NCI-H1694 treated with DMSO at 0.1 percent for 48 hours (cell line): ENCODE data around the gene FLACC1.

Source experiments
- DNase-seq: peaks from one replicate; lab custom pipeline; 2025; lab: John Stamatoyannopoulos, UW

Gene FLACC1

DNA sequence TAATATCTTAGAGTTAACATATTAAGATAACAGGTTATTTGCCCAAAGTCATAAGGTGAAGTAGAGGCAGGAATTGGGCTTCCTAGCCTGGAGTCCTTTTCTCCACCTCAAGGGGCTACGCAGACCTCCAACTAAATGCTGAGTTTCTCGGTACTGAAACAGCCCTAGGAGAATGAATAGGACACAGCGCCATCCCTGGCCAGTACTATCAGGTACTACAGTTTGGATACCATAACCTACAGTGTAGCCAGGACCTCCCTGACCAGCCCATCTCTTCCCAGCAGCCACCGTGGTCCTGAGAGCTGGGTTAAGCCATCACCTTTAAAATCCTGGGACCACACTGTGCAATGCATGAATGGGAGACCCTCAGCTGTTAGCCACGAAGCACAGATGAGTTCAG is 81.2 kb downstream of the FLACC1 start:
- no peak for DNase-seq

DNA sequence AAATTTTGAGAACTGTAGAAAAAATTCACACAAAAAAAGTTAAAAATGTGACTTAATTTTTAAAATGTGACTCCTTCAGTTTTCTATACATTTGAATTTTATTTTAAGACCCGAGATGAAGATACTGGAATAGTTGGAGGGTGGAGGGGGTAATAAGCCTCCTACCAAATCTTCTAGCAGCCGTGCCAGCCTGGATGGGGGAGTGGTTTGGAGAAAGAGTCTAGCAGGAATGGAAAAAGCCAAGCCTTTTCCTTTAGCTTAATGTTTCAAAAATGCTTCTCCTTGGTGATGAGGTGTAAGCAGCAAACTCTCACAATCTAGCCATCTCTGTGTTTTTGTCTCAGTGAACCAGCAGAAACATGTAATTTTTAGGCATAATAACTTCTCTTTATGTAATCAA is 82.1 kb downstream of the FLACC1 start:
- no peak for DNase-seq

DNA sequence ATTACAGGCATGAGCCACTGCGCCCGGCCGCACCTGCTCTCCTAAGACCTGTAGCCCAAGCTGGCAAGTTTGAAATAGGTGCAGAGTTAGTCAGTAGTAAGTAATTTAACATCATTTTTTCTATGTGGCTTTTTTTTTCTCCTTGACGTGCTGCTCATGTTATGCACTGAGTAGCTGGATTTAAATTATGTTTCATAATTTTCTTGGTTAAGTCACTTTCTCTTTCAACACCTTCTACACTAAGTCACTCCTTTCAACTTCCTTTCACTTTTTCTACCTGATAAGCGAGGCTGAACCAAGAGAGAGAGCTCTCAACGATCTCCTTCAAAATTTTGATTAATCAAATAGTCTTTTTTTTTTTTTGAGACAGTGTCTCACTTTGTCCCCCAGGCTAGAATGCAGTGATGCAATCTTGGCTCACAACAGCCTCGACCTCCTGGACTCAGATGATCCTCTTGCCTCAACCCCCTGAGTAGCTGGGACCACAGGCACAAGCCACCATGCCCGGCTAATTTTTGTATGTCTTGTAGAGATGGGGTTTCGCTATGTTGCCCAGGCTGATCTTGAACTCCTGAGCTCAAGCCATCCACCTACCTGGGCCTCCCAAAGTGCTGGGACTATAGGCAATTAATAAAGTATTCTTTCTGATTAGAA is 83.7 kb downstream of the FLACC1 start:
- DNase-seq = no peak

DNA sequence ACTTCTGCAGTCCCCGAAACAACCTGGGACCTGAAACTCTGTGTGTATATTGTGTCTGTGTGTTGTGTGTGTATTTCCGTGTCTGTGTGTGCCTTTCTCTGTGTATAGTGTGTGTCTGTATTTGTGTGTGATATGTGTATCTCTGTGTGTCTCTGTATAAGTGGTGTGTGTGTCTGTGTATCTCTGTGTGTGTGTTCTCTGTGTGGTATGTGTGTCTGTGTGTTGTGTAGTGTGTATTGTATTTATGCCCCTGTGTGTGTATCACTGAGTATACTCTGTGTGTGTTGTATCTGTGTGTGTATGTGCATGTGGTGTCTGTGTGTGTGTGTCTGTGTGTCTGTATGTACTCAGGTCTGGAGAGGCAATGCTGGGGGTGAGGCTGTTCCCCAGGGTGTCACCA is 85.2 kb downstream of the FLACC1 start:
- no peak for DNase-seq

DNA sequence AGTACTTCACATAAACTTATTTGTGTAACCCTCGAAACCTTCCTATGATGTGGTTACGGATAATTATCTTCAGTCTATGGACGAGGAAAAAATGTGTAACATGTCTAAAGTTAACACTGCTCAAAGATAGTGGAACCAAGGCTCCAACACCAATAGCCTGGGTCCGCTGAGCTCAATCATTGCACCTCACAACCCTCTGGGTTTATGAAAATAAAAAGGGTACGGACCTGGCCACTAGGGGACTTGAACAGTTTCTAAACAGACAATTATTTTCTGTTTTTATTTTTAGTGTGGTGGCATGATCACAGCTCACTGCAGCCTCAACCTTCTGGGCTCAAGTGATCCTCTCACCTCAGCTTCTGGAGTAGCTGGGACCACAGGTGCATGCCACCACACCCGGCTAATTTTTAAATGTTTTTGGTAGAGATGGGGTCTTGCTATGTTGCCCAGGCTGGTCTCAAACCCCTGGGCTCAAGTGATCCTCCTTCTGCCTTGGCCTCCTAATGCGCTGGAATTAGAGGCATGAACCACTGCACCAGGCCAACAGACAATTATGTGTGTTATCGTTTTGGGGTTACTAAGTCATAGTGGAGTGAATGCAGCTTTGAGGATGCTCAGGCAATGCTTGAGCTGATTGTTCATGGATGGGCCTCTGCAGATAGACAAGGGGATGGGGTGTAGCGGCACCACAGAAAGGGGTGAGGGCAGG is 86.7 kb downstream of the FLACC1 start:
- DNase-seq = no peak

DNA sequence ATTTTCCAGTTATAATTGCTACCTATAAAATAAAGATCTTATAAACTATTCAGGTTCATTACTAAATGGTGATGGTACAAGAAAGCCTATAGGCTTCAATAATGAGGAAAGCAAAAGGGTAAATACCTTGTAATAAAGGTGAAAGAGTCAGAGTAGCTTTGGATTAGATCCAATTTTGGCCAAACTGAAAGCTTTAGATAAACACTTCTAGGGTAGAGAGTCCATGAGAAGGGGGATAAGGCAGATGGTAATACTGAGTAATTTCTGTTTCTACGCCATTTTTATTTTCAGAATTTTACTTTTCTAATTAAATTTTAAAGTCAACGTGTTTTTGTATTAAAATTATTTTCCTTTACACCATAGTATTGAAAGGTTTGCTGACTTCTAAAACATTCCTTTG is 87.4 kb downstream of the FLACC1 start:
- no peak for DNase-seq

DNA sequence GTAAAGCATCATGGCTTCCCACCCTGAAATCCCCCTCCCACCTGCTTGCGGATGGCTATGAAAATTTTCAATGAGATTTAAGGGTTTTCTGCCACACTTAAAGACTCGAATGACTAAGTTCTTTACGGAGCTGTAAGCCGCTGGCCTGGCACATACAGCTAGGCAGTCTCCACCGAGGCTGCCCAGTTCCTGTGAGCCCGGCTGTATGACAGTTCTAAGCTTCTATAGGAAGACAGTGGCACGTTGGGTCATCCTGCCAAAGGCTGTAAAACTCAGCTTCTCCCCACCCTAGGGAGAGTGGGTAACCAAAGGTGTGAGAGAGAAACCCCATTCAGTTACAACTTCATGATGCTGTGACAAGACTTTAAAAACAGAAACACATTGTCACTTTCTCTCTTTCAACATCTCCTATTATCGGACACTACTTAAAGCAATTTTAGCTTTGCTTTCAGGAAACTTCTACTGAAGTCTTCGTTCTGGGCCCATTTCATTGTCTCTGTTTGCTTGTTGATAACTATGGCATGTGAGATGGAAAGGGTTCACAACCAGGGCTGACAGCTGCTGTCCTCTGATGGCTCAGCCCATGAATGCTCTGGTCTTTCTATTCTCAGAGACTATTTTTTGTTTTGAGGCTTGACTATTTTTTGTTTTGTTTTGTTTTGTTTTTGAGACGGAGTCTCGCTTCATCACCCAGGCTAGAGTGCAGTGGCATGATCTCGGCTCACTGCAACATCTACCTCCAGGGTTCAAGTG is 89.7 kb downstream of the FLACC1 start:
- no peak for DNase-seq

DNA sequence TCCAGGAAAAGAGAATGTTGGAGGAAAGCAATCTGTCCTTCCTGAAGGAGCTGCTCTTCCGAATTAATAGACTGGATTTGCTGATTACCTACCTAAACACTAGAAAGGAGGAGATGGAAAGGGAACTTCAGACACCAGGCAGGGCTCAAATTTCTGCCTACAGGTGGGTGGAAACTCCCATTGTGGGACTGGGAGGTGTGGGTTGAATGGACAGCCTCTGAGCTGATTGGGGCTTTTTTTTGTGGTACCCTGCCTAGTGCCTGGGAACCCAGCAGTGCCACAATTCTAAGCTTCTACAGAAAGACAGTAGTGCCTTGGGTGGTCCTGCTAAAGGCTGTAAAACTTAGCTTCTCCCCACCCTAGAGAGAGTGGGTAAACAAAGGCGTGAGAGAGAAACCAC is 90.5 kb downstream of the FLACC1 start:
- no peak for DNase-seq

DNA sequence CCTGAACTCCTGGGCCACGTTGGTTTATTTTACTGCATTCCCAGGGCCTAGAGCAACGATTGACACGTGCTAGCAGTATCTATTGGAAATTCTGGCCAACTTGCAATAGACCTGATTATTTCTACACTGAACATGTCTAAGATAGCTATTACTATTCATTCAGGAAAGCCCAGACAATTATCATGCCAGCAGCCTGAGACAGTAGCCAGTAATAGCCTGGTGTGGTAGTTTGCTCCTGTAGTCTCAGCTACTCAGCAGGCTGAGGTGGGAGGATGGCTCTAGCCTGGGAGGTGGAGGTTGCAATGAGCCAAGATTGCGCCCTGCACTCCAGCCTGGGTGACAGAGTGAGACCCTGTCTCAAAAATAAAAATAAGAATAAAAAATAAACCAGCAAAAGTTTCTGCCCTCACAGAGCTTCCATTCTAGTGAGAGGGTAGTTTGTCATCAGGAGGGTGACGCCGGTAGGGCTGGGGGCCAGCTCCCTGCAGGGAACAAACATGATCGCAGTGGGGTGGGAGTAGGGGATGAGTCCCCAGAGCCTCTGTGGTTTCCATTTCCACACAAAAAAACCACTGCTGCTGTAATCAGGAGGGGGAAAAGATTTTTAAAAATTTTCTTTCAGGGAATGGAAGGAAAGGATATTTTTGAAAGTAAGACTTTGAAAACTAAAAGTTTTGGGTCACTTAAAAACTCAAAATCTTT is 92.5 kb downstream of the FLACC1 start:
- DNase-seq = no peak

DNA sequence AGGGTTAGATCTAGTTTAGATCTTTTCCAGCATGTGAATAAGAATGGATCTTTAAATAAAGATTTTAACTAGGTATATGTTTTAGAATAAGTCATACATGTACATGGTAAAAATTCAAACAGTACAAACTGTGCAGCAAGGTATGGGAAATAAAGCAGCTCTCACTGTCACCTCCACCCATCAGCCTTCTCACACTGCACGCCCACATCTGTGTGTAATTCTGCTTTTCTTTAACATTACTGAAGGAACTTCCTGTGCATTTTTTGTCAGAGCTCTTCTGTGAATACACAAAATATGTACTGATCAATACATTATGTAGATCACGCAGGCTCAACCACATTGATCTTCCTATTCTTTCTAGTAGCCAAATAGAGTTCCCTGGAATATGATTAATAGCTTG is 93.4 kb downstream of the FLACC1 start:
- DNase-seq = no peak

DNA sequence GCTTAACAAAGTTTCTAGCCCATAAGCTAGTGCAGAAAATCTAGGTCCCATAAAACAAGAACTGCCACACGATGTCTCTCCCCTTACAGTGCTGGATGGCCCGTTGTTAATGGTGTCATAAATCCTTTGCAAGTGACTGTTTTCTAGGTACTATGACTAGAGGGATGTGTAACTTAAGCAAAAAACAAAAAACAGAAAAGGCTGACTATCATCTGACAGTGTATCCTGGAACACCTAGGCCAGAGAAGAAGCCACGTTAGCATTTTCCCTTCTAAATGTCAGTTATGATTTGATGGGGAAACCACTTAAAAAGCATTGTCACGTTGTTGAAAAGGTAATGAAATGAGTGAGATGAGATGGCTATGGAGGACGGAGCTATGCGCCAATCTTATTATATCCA is 94.4 kb downstream of the FLACC1 start:
- DNase-seq = no peak

DNA sequence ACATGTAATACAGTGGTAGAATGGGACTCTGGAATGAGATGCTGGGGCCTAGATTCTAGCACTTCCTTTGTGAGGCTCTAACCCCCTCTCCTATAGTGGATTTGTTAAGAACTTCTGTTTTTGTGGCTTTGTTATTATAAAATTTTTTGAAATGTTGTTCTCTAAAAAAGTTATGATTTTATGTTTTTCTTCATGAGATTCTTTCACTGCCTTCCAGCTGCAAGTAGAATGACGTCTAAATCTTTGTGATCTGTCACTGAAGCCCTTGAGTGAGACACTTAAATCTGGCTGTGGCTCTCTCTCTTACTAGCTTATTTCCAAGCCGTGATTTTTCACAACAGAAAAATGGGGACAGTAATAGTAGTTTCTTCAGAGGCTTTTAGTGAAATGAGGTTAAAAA is 95.2 kb downstream of the FLACC1 start:
- DNase-seq = no peak

DNA sequence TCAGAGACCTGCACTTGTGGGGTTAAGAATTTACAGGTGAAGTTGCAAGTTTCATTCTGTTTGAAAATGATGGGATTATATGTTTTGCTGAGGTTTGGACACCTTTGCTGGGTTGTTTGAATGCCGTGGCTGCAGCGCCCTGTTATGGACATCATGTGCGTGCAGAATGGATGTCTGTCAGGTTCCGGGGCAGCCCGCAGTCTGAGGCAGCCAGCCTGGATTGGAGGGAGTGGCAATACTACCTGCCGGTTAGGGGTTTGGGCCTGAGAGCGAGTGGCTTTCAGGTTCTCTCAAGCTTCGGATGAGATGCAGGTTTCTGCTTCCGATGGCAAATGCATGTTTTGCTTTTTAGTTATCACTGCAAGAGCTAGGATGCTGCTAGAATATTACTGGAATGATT is 95.7 kb downstream of the FLACC1 start:
- no peak for DNase-seq

DNA sequence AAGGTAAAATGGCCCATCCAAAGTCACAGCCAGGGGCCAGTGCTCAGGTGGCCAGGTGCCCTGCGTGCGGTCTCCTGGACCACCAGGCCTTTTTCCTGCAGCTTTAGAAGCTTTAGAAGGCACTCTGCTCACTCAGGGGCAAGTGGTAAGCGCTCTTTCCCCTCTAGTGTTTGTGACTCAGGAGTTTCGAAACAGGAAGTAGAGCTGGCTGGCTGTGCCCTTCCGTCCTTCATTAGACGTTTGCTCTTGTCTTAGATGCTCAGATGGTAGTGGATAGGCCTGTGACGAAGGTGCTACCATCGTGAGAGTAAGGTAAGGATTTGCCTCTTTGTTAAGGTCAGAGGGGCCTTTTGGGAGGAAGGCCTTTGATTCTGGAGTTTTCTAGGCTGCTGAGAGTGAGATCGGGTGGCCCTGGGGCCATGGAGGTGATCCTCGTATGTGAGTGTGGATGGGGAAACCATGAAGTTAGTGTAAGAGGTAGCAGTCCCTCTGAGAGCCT is 96.8 kb downstream of the FLACC1 start, which contains the start of gene CASP8:
Gene CASP8, plus strand, starts transcription at position 235 of the 499 bp plus-strand sequence. CDS start 5,951 bp downstream, outside the sequence.
- no peak for DNase-seq

DNA sequence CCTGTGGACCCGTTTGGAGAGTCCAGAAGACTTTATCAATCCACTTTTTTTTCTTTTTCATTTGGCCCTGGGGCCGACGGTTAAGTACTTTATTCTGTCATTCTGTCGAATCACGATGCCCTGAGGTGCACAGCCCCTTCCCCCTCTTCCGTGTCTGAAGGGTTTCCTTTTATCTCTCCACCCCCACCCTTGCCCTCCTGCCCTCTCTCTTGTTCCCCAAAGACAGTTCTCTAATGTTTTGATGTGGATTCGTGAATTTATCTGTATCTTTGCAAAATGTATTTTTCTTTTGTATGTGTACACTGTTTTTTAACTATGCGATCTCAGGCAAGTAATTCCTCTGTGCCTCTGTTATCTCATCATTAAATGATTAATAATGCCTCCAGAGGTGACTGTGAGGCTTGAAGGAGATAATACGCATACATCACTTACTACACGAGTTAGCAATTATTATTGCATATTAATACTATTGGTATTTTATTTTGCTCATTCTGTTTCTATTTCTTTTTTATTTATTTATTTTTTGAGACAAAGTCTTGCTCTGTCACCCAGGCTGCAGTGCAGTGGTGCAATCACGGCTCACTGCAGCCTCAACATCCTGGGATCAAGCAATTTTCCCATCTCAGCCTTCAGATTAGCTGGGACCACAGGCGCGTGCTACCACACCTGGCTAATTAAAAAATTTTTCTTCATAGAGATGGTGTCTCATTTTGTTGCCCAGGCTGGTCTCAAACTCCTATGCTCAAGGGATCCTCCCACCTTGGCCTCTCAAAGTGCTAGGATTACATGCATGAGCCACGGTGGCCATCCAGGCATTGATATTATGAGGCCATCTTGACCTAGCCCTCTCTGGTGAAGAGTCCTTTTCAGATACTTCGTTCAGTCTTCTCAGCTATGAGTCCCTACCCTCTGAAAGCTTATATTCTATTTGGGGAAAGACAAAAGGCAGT is 98.2 kb downstream of the FLACC1 start:
- no peak for DNase-seq

DNA sequence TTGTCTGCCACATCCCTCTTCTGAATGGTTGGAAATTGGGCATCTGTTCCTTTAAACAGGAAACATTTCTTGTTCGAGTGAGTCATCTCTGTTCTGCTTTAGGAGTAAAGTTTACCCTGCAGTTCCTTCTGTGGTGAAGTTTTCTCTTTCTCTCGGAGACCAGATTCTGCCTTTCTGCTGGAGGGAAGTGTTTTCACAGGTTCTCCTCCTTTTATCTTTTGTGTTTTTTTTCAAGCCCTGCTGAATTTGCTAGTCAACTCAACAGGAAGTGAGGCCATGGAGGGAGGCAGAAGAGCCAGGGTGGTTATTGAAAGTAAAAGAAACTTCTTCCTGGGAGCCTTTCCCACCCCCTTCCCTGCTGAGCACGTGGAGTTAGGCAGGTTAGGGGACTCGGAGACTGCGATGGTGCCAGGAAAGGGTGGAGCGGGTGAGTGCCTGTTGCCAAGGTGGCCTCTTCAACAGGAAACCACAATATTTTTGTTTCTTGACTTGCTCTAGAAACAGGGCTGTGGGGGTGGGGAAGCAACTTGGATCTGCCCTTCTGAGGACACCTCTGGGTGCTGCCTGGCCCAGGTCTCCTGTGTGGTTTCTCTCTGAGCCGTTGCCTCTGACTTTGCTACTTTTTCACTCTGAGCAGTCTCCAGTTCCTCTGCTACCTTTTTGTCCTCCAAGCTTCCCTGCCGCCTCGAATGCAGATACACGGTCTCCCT is 99.0 kb downstream of the FLACC1 start:
- no peak for DNase-seq

DNA sequence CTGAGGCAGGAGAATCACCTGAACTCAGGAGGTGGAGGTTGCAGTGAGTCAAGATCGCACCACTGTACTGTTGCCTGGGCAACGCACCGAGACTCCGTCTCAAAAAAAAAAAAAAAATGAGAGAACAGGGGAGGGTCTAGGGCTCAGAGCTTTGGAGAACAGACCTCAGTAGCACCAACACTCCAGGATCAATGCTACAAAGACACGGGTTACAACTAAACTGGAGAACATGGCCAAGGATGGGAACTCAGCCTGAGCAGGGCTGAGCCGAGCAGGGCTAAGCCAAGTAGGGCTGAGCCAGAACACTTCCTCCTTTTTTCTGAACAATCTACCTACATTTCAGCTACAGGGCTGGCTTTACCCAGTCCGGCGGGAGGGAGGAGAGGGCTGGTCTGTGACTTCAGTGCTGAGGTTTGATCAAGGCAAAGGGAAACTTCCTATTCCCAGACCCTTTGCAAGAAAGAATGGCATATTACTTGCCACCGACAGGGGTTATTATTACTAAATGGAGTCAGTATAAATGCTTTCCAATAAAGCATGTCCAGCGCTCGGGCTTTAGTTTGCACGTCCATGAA is 99.7 kb downstream of the FLACC1 start:
- DNase-seq = no peak

DNA sequence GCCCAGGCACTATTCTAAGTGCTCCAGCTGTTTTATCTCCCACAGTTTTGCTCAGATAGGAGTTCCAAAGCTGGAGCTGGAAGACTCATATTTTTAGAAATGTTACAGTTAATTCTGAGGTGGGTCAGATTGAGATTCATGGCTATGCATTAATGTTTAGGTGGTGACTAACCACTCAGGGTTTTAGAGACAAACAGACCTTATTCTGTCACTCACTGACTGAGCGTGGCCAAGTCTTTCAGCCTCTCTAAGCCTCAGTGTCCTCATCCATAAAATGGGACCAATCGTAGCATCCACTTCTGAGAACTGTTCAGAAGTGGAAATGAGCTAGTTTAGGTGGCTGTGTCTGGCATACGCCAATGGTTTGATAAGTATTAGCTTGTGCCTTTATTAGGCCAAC is 101.1 kb downstream of the FLACC1 start:
- DNase-seq = no peak

DNA sequence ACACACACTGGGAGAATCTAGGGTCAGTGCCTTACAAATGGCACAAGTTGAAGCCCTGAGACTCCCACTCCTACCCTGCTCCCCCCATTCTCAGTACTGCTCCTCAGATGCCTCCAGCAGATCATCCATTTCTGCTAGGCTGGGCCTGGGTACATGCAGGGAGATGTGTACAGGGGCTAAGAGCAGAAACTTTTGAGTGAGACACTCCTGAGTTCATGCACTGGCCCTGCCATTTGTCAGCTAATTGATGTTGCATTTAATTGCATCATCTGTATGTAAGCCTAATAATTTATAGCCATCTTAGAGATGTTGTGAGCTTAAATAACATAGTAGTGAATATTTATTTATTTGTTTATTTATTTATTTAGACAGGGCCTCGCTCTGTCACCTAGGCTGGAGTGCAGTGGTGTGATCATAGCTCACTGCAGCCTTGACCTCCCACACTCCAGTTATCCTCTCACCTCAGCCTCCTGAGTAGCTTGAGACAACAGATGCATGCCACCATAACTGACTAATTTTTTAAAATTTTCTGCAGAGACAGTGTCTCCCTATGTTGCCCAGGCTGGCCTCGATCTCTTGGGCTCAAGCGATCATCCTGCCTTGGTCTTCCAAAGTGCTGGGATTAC is 101.6 kb downstream of the FLACC1 start:
- DNase-seq = no peak
